Neural cell (in vitro differentiated cells): Measurements from ENCODE around the gene KLHDC4. TPM values are rescaled to one million over a fixed set of nuclear protein-coding genes. Genes with fewer than 3 reads are reported as not detected.

Experiments used
- H2AFZ ChIP-seq: fragments of 200-600, 300-800 bp; sonication (generic), shearing (Covaris generic); 2 replicates; pipeline ENCODE4 v1.6.0; 2014; ENCODE audit warnings: low read depth, mild to moderate bottlenecking, antibody characterized with exemption, low read length, moderate library complexity
- H3F3A ChIP-seq: fragments of 200-600 bp; shearing (Covaris generic); 2 replicates; pipeline ENCODE4 v1.6.1; 2016; ENCODE audit warnings: mild to moderate bottlenecking, moderate library complexity, mixed read lengths, antibody characterized with exemption, low read length; ENCODE audit not compliant: insufficient read depth, poor library complexity, severe bottlenecking
- H3K27ac ChIP-seq: fragments of 200-600, 300-800 bp; sonication (generic), shearing (Covaris generic); 2 replicates; pipeline ENCODE4 v1.5.1; 2014; ENCODE audit warnings: mild to moderate bottlenecking, low read length, moderate library complexity
- H3K27me3 ChIP-seq: fragments of 300-800, 200-600 bp; sonication (generic), shearing (Covaris generic); 2 replicates; pipeline ENCODE4 v1.6.0; 2014; ENCODE audit warnings: mild to moderate bottlenecking, low read depth, low read length, moderate library complexity; ENCODE audit not compliant: insufficient read depth
- H3K36me3 ChIP-seq: fragments of 300-800, 200-600 bp; sonication (generic), shearing (Covaris generic); 2 replicates; pipeline ENCODE4 v1.5.1; 2014; ENCODE audit warnings: mild to moderate bottlenecking, antibody characterized with exemption, low read length, moderate library complexity; ENCODE audit not compliant: insufficient read depth
- H3K4me2 ChIP-seq: fragments of 300-800, 200-600 bp; sonication (generic), shearing (Covaris generic); 2 replicates; pipeline ENCODE4 v1.6.0; 2014; ENCODE audit warnings: mild to moderate bottlenecking, low read length
- H3K4me3 ChIP-seq: fragments of 300-800, 200-600 bp; sonication (generic), shearing (Covaris generic); 2 replicates; pipeline ENCODE4 v1.5.1; 2014; ENCODE audit warnings: mild to moderate bottlenecking, low read length, moderate library complexity
- H3K79me2 ChIP-seq: fragments of 200-600 bp; shearing (Covaris generic); replicated peaks from 2 replicates; pipeline ENCODE4 v1.6.0; 2014; ENCODE audit warnings: mild to moderate bottlenecking, low read length, moderate library complexity; ENCODE audit not compliant: insufficient read depth
- H3K9ac ChIP-seq: fragments of 300-800, 200-600 bp; sonication (generic), shearing (Covaris generic); 2 replicates; pipeline ENCODE4 v1.6.1; 2016; ENCODE audit warnings: mild to moderate bottlenecking, low read length, mixed read lengths
- H3K9me2 ChIP-seq: fragments of 200-600 bp; shearing (Covaris generic); 2 replicates; pipeline ENCODE4 v1.6.1; 2016; ENCODE audit warnings: mild to moderate bottlenecking, low read length, mixed read lengths; ENCODE audit not compliant: insufficient read depth
- H3K9me3 ChIP-seq: fragments of 200-600, 300-800 bp; sonication (generic), shearing (Covaris generic); 2 replicates; pipeline ENCODE4 v1.6.1; 2016; ENCODE audit warnings: mild to moderate bottlenecking, mixed run types, low read length, moderate library complexity, mixed read lengths
- H4K20me1 ChIP-seq: fragments of 200-600 bp; shearing (Covaris generic); 2 replicates; pipeline ENCODE4 v1.6.1; 2016; ENCODE audit warnings: mild to moderate bottlenecking, mixed run types; ENCODE audit not compliant: insufficient read depth
- EP300 ChIP-seq: fragments of 450-650 bp; conservative IDR thresholded peaks from 2 replicates; pipeline ENCODE4 v1.6.1; 2014; ENCODE audit warnings: antibody characterized with exemption, mild to moderate bottlenecking, moderate library complexity; ENCODE audit not compliant: poor library complexity, severe bottlenecking
- EZH2 ChIP-seq: fragments of 200-600, 300-800 bp; shearing (Covaris generic), sonication (generic); IDR thresholded peaks from 2 replicates; pipeline ENCODE4 v1.6.1; 2014; ENCODE audit warnings: antibody characterized with exemption, low read length, borderline replicate concordance, mild to moderate bottlenecking; ENCODE audit not compliant: insufficient read depth, poor library complexity, severe bottlenecking
- MXI1 ChIP-seq: fragments of 450-650 bp; conservative IDR thresholded peaks from 2 replicates; pipeline ENCODE4 v1.6.1; 2014; ENCODE audit warnings: antibody characterized with exemption, mild to moderate bottlenecking; ENCODE audit not compliant: poor library complexity, severe bottlenecking
- POLR2AphosphoS5 ChIP-seq: IDR thresholded peaks from 2 replicates; pipeline ENCODE4 v1.6.1; 2012
- RAD21 ChIP-seq: fragments of 450-650 bp; conservative IDR thresholded peaks from 2 replicates; pipeline ENCODE4 v1.6.1; 2014; ENCODE audit warnings: antibody characterized with exemption, mild to moderate bottlenecking, moderate library complexity
- REST ChIP-seq: IDR thresholded peaks from 2 replicates; pipeline ENCODE4 v1.6.1; 2012; ENCODE audit warnings: borderline replicate concordance
- SMC3 ChIP-seq: fragments of 450-650 bp; conservative IDR thresholded peaks from 2 replicates; pipeline ENCODE4 v1.6.1; 2014; ENCODE audit warnings: antibody characterized with exemption, mild to moderate bottlenecking, moderate library complexity; ENCODE audit not compliant: poor library complexity
- TAF1 ChIP-seq: IDR thresholded peaks from 2 replicates; pipeline ENCODE4 v1.6.1; 2012; ENCODE audit warnings: low read depth
- polyA plus RNA-seq: library from polyadenylated mRNA; depleted of rRNA; stranded (reverse); fragments of >200 nt; gene quantifications from 2 replicates; pipeline ENCODE4 v1.2.3, GENCODE V29; 2014
- TF ChIP-seq, protein P1 (sequence below): fragments of 450-650 bp; IDR thresholded peaks from 2 replicates; pipeline ENCODE4 v1.5.1; 2014; ENCODE audit warnings: antibody characterized with exemption, mild to moderate bottlenecking, moderate library complexity; ENCODE audit not compliant: poor library complexity, severe bottlenecking

KLHDC4 gene
- polyA plus RNA-seq, 1 donor from 2014 or later, result 27.5 TPM

DNA sequence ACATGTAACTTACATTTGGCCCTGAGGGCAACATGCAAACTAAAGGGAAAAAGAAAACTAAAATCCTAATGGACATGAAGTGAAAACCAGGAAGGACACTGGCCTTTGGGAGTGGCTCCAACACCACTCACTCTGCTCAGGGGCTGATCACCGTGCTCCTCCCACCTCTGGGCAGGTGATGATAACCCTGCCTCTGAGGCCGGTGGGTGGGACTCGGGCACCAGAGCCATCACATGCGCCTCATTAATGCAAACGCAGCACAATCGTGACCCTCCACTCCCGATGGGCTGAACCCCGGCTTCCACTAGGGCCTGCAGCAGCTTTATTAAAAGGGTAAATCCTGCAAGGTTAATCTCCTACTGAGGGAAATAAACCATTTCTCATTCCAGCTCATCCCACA is 4.7 kb downstream of the KLHDC4 start:
- H3F3A ChIP-seq, result no peaks in the 10 kb centered on the region
- no peak overlapping the region for H3K4me3 ChIP-seq
- no peak overlapping the region for H2AFZ ChIP-seq
- H3K9me3 ChIP-seq, result no peaks in the 10 kb centered on the region
- no peak for TF ChIP-seq SMC3
- TF ChIP-seq MXI1, result no peak
- no peak for TF ChIP-seq POLR2AphosphoS5
- TF ChIP-seq REST, result no peak
- no peak for TF ChIP-seq TAF1
- H3K79me2 ChIP-seq, result peaks cover 21% of the 10 kb centered on the region
- no peaks in the 10 kb centered on the region for H3K27me3 ChIP-seq
- no peaks in the 10 kb centered on the region for H3K36me3 ChIP-seq
- no peaks in the 10 kb centered on the region for H3K9me2 ChIP-seq
- H3K9ac ChIP-seq, result no peak overlapping the region
- H3K27ac ChIP-seq, result no peak overlapping the region
- H4K20me1 ChIP-seq, result no peaks in the 10 kb centered on the region
- no peak overlapping the region for H3K4me2 ChIP-seq

- Histone ChIP-seq H3K9ac (no peak overlapping the region), H3K27me3 (no peaks in the 10 kb centered on the region), H3K4me3 (no peak overlapping the region), H4K20me1 (no peaks in the 10 kb centered on the region), H3K9me3 (no peaks in the 10 kb centered on the region), H3K9me2 (no peaks in the 10 kb centered on the region), H3K36me3 (no peaks in the 10 kb centered on the region), H2AFZ (no peak overlapping the region), H3F3A (no peaks in the 10 kb centered on the region), H3K27ac (no peak overlapping the region), H3K4me2 (no peak overlapping the region), H3K79me2 (no peaks in the 10 kb centered on the region)
- no peak for TF ChIP-seq REST
- TF ChIP-seq TAF1, result no peak
- TF ChIP-seq RAD21, result no peak
- no peak for TF ChIP-seq SMC3
- no peak for TF ChIP-seq MXI1
- TF ChIP-seq, protein P1, sequence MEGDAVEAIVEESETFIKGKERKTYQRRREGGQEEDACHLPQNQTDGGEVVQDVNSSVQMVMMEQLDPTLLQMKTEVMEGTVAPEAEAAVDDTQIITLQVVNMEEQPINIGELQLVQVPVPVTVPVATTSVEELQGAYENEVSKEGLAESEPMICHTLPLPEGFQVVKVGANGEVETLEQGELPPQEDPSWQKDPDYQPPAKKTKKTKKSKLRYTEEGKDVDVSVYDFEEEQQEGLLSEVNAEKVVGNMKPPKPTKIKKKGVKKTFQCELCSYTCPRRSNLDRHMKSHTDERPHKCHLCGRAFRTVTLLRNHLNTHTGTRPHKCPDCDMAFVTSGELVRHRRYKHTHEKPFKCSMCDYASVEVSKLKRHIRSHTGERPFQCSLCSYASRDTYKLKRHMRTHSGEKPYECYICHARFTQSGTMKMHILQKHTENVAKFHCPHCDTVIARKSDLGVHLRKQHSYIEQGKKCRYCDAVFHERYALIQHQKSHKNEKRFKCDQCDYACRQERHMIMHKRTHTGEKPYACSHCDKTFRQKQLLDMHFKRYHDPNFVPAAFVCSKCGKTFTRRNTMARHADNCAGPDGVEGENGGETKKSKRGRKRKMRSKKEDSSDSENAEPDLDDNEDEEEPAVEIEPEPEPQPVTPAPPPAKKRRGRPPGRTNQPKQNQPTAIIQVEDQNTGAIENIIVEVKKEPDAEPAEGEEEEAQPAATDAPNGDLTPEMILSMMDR, result no peak
- TF ChIP-seq POLR2AphosphoS5, result no peak
- no peak for TF ChIP-seq EZH2
- no peak for TF ChIP-seq EP300
These were observed 7.9 kb downstream of the KLHDC4 start for GRCh38 chr16:87757841-87758426.
